GM18499 (cell line): Measurements from ENCODE around the gene ASB2.

Experiments used
- ATAC-seq: cut with Tn5 transposase; IDR thresholded peaks from one replicate; pipeline ENCODE4 v1.9.1; 2021; ENCODE audit warnings: moderate number of reproducible peaks; ENCODE audit not compliant: insufficient read depth, unreplicated experiment

Gene ASB2

DNA sequence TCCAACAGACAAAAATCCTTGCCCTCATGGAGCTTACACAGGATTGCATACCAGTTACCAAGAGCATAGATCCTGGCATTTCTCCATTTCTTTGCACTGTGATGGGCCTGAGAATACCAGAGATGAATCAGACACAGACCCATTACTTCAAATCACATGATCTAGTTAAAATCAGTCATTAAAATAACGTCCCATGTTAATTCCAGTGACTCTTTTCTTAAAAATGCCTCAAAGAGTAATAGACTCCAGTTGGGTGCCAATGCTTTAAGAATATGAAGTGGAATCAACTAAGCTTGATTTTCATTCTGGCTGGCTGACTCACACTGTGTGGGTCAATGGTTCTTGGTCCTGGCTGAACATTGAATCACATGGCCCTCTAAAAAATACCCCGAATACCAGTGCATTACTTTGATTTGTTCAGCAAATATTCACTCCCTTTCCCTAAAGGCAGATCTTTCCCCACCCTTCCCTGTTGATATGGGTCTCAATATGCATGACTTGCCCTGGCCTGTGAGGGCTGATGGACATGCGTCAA, 11.0 kb downstream of the ASB2 start:
- ATAC-seq: no peak

GRCh38 chr14:93964820-93965286, 11.5 kb downstream of the ASB2 start:
- ATAC-seq: no peak

GRCh38 chr14:93964281-93964680, 12.1 kb downstream of the ASB2 start:
- ATAC-seq: no peak

DNA sequence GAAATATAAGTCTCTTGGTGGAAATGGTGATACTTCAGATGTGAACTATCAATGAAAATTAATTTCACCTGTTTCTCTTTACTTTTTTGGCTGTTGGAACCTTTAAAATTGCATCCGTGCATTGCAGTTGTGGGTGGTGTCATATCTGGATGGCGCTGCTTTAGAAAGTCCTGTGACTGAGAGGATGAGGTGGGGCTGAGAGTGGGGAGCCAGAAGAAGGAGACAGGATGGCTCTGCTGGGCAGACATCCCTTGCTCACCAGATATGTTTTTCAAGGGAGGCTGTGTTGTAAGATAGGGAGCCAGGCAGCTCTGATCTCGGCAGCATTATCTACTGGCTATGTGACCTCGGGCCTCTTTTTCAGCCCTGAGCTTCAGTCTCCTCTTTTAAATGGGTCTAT, 12.7 kb downstream of the ASB2 start:
- ATAC-seq: no peak

DNA sequence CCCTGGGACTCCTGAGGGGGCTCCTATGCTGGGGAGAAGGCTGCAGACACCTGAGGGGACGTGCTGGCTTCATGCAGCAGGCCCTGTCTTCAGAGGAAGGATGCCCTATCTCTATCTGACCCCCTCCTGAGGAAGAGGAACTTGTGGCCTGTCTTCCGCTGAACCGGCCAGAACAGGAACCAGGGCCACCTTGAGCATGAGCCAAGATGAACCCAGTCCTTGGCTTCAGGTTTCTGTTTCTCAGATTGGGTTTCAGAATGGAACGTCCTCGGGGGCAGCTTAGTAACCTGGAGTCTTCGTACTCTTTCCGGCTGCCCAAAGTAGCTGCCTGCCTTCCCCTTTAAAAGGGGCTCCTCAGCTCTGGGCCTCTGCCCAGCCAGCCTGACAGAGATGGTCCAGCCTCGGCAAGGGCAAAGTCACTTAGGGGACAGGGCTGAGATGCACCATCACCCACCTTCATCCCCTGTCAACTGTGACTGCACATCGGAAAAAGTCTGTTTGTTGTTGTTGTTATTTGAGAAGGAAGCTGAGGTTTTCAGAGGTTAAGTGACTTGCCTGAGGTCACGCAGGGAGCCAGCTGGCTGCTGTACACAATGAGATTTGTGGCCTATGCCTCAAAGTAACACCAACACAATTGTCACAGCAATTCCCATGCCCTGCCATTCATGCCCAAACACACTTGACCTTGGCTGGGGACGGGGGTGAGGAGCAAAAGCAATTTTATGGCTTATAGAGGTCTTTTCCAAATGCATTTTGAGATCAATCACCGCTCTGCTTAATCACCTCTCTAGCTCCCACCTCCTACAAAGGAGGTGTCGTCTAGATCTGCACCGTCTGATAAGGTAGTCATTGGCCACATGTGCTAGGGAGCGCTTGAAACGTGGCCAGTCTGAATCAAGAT, 13.4 kb downstream of the ASB2 start:
- ATAC-seq: peak; percentile 34

- no peak for ATAC-seq
Observed at GRCh38 chr14:93961620-93962019, 14.8 kb downstream of the ASB2 start.

DNA sequence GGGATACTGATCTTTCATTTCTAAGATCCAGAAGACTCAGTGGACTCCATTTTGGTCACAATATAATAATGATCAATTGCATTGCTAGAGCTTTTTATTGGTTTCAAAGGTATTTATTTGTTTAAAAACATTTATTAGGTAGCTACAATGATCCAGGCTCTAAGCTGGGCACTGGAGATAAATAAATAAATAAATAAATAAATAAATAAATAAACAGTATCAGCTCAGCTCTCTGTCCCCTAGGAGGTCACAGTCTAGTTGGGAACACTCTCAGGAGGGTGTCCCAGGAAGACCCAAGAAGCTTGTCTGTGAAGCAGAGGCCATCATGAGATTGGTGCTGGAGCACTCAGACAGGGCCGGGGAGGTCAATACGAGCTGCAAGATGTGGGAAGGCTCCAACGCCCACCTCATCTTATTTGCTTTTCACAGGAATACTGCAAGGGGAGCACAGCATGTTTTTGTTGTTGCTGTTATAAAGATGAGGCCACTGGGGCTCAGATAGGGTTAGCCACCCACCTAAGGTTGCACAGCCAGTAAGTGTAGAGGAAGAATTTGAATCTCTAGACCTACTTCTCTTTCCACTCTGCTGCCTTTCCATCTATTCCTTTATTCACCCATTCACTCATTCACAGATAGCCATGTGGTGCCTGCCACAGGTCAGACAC, 15.5 kb downstream of the ASB2 start:
- ATAC-seq: no peak

GRCh38 chr14:93960108-93960475, 16.3 kb downstream of the ASB2 start:
- no peak for ATAC-seq

DNA sequence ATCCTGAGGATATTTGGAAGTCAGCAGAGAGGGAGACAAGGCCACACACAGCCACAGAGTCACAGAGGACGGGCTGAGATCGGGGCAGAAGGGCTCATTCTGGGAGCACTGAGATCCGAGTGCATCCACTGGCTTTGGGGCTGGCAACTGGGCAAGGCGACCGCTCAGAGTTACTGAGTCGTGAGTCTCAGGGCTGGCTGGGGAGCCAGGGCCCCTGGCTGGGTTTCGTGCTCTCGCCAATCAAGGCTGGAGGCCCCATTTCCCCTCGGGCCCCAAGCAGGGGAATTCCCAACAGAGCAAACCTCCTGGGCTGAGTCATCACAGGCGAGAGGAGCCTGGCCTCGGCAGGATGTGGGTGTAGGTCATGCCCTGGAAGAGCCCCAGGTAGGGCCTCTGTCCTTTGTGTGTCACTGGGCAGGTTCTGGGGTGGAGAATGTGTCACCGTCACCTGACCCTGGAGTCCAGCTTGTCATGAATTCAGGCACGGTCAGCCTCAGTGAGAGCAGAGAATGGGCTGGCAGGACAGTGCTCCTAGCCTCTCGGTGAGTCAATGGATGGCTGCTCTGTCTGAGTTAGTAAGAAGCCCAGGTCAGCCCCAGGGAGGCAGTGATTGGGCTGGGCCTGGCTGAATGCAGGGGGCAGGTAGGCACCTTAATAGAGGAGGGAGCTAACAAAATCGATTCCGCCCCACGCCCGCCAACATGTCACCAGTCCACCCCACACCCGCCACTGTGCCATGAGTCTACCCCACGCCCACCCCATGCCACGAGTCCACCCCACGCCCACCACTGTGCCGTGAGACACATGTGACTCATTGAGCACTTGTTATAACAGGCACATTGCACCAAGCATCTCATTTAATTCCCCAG, 16.9 kb downstream of the ASB2 start:
- peak; percentile 60 for ATAC-seq

DNA sequence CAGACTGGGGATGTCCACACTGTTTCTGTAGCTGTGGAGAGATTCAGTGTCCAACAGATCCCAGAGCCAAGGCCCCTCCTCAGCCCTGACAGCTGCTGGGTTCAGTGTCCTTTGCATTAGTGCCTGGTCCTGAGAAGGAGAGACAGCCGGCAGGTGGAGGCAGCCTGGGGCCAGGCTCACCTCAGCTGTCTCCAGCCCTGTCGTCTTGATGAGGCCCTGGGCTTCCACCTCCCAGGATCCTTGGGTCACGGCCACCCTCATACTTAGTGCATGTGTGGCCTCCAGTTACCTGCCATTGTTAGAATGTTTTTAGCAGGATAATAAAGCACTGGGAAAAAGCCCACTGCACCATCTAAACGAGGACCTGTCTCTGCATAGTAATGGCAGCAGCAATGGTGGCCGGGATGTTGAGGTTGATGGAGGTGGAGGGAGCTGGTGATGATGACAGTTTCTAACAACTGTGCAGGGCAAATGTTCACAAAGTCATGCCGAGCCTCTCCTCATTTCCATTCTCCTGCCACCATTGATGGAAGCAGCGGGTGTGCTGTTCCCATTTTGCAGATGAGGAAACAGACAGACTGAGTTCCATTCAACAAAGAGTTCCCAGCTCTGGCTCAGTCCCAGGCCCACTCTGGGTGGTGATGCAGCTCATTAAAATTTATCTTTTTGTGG, 17.7 kb downstream of the ASB2 start:
- ATAC-seq: no peak

DNA sequence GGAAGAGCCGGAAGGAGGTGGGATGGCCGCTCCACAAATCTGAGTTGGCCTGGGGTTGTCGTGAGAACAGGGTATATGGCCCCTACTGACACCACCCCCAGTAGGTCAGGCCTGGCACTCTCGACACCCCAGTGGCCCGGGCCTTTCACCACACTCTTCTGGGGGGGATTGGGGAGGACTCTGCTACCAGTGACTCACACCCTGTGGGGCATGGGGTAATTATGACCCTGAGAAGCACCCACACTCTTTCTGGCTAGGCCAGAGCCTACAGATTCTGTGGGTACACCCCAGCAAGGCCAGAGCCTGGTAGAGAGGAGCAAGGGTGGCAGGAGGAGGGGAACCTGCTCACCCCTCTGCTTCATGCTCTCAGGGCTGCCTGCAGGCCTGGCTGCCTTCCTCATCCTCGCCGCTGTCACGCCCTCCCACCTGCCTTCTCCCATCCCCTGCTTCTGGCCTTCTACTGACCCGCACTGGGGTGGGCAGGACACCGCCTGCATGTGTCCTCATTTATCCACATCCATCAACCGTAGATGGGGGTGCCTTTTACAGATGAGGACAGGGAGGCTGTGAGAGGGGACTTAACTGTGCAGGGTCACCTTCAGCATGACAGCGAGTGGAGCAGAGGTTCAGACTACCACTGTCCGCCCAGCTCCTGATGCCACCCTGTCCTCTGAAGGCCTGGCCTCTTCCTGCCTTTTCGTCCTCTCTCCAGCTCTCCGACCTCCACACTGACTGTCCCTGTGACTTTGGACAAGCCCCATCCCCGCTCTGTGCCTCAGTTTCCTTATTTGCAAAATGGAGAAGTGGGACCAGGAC, 18.4 kb downstream of the ASB2 start:
- no peak for ATAC-seq

DNA sequence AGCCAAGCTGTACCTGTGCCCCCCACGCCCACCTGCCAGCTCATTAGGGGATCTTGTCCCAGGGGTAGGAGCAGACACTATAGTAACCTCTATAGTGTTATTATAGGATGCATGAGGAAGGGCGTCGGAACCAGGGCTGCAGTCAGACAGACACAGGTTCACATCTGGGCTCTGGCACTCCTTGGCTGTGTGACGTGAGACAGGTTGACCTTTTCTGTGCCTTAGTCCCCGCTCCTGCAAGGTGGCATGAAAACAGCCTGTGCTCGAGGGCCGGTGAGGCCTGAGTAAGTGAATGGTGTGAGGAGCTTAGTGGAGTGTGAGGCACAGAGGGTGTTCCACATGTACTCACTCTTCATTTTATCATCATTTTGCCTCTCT, 19.0 kb downstream of the ASB2 start:
- no peak for ATAC-seq

GRCh38 chr14:93956514-93957332, 19.6 kb downstream of the ASB2 start:
- ATAC-seq: no peak

DNA sequence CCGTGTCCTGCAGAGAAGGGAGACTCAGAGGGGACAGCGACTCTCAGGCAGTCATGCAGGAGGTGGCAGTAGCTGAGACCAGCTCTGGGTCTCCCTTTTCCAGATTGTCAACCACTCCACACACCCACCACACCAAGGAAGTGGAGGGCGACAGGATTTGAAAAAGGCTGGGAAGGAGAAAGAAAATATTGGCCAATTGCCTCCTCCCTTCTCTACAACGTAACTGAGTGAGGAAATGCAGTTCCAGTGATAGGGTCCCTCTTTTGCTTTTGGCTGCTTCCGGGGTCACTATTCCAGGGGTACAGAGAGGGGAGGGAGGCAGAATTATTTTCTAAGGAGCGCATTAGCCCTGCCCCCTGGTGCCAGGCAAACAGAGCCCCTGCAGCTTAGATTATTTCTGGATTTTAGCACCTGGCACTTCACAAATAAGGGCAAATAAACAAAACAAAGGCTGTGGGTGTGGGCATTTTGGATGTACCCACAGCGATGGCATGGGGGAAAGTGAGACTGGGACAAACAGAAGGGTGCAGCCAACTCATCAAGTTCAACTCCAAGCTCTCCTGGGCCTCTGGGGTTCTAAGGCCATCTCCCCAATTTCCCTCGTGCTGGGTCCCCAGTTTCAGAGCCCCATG, 20.4 kb downstream of the ASB2 start:
- ATAC-seq: no peak

GRCh38 chr14:93954900-93955849, 21.2 kb downstream of the ASB2 start:
- no peak for ATAC-seq

GRCh38 chr14:93954516-93954830, 21.9 kb downstream of the ASB2 start:
- ATAC-seq: no peak
